Lung (tissue), 12 donors: Measurements from ENCODE around the gene HOXA6. TPM values are rescaled to one million over a fixed set of nuclear protein-coding genes. Genes with fewer than 3 reads are reported as not detected.

ENCODE experiments used
- ATAC-seq: fragments of 200-7000 bp; cut with Tn5 transposase; one replicate; pipeline ENCODE4 v1.9.1; 2020; ENCODE audit warnings: moderate number of reproducible peaks; ENCODE audit not compliant: insufficient read depth, low FRiP score
- DNase-seq, 3 donors: peaks; one replicate each; pipeline ENCODE4 v3.0.0-alpha.2; 2013 to 2017
- H3K27ac ChIP-seq, 2 donors: one replicate each; pipeline ENCODE4 v1.5.1; 2013; ENCODE audit warnings: mild to moderate bottlenecking in 2 of 2, moderate library complexity in 2 of 2, control low read depth in 1 of 2, inconsistent platforms in 1 of 2, low read depth in 1 of 2, low read length in 1 of 2
- H3K27me3 ChIP-seq, 3 donors: one replicate each; pipeline ENCODE4 v1.5.1; 2013; ENCODE audit warnings: low read length in 2 of 3; ENCODE audit not compliant: control insufficient read depth in 3 of 3, insufficient read depth in 3 of 3
- H3K36me3 ChIP-seq, 4 donors: one replicate each; pipeline ENCODE4 v1.5.1; 2013; ENCODE audit warnings: low read length in 4 of 4, mild to moderate bottlenecking in 1 of 4, moderate library complexity in 1 of 4; ENCODE audit not compliant: control insufficient read depth in 4 of 4, insufficient read depth in 4 of 4
- H3K4me1 ChIP-seq, 5 donors: one replicate each; pipeline ENCODE4 v1.5.1; 2013; ENCODE audit warnings: low read length in 5 of 5, mild to moderate bottlenecking in 2 of 5, moderate library complexity in 1 of 5; ENCODE audit not compliant: control insufficient read depth in 5 of 5, insufficient read depth in 5 of 5
- H3K4me3 ChIP-seq: one replicate; pipeline ENCODE4 v1.5.1; 2013; ENCODE audit warnings: mild to moderate bottlenecking, control low read depth, moderate library complexity
- H3K9ac ChIP-seq, 2 donors: one replicate each; pipeline ENCODE4 v1.5.1; 2013; ENCODE audit warnings: low read length in 2 of 2, control low read depth in 1 of 2; ENCODE audit not compliant: insufficient read depth in 1 of 2
- H3K9me3 ChIP-seq, 4 donors: one replicate each; pipeline ENCODE4 v1.5.1; 2013; ENCODE audit warnings: low read length in 3 of 4, mild to moderate bottlenecking in 1 of 4, moderate library complexity in 1 of 4; ENCODE audit not compliant: control insufficient read depth in 4 of 4, insufficient read depth in 3 of 4
- WGBS, 2 donors: extraction: QIAGEN DNeasy Blood & Tissue Kit; methylation state at CpG; one replicate each; pipeline ENCODE4 v1.1.7; 2013; 5-methylcytosine and 5-hydroxymethylcytosine counted together
- polyA plus RNA-seq, 2 donors: library from polyadenylated mRNA; stranded (reverse); fragments of 200-250 nt; gene quantifications; one replicate each; pipeline ENCODE4 v1.2.1, GENCODE V29; 2013
- total RNA-seq, 2 donors: library from RNA; depleted of rRNA in 1 of 2; stranded (reverse); fragments of >200 nt in 1 of 2; gene quantifications; one replicate each; pipeline ENCODE4 v1.2.1, GENCODE V29; 2014 to 2021
- TF ChIP-seq, protein P1 (sequence below): IDR thresholded peaks from 2 replicates; pipeline ENCODE4 v1.5.1; 2012; ENCODE audit warnings: mild to moderate bottlenecking; ENCODE audit errors: control extremely low read depth, extremely low read depth
- donor health status: control.
- donor health status: control.
- donor health status: Bipolar disorder and iron deficiency.
- donor health status: healthy.
- donor health status: DM: yes; HTN: yes; CAD: no.

Gene HOXA6
- total and polyA plus RNA-seq, 4 donors, result 0.49 to 7.7 (median 2.8) TPM

- H3K9me3 ChIP-seq, result no peaks in the 10 kb centered on the region
- DNase-seq (no peak), ATAC-seq (no peak)
- WGBS, 2 donors, result 64 to 65% methylated on average over 10 of the region's 10 CpGs
- H3K27me3 ChIP-seq, result peaks cover 0 to 82% (median 51%) of the 10 kb centered on the region in 3 donors
- H3K36me3 ChIP-seq, result no peaks in the 10 kb centered on the region
- TF ChIP-seq, protein P1, sequence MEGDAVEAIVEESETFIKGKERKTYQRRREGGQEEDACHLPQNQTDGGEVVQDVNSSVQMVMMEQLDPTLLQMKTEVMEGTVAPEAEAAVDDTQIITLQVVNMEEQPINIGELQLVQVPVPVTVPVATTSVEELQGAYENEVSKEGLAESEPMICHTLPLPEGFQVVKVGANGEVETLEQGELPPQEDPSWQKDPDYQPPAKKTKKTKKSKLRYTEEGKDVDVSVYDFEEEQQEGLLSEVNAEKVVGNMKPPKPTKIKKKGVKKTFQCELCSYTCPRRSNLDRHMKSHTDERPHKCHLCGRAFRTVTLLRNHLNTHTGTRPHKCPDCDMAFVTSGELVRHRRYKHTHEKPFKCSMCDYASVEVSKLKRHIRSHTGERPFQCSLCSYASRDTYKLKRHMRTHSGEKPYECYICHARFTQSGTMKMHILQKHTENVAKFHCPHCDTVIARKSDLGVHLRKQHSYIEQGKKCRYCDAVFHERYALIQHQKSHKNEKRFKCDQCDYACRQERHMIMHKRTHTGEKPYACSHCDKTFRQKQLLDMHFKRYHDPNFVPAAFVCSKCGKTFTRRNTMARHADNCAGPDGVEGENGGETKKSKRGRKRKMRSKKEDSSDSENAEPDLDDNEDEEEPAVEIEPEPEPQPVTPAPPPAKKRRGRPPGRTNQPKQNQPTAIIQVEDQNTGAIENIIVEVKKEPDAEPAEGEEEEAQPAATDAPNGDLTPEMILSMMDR, result no peak
- H3K4me3 ChIP-seq, result no peak overlapping the region
- no peak overlapping the region for H3K27ac ChIP-seq
- peaks cover 0 to 43% (median 4%) of the 10 kb centered on the region in 5 donors for H3K4me1 ChIP-seq
- H3K9ac ChIP-seq, result no peak overlapping the region
These were observed 6.8 kb upstream of the HOXA6 start for GRCh38 chr7:27154369-27154768.

DNA sequence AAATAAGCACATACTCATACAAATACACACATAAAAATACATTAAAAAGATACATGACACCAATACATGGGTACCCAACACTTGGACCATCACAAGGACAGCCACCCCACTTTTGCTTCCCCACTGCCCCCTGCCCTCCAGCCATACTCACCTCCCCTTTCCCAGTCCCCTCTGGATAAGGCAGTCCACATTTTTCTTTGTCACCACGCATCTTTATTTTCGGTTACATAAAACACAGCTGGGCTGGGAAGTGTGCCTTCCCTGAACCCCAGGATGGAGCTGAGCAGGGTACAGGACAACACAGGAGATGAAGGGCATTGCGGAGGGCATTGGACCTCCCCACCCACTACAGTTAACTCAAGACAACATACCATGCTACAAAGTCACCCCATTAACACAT lies 6.0 kb upstream of the HOXA6 start:
- Histone ChIP-seq H3K4me1 (peaks cover 0 to 50% (median 4%) of the 10 kb centered on the region in 5 donors), H3K27me3 (peaks cover 0 to 82% (median 48%) of the 10 kb centered on the region in 3 donors), H3K9me3 (peaks cover 0 to under 1% (median 0%) of the 10 kb centered on the region in 4 donors), H3K27ac (no peak overlapping the region), H3K36me3 (no peaks in the 10 kb centered on the region), H3K4me3 (no peak overlapping the region), H3K9ac (no peak overlapping the region)
- 70 to 80% methylated on average over 3 of the region's 3 CpGs for WGBS, 2 donors
- TF ChIP-seq, protein P1, result no peak
- DNase-seq (no peak), ATAC-seq (no peak)

DNA sequence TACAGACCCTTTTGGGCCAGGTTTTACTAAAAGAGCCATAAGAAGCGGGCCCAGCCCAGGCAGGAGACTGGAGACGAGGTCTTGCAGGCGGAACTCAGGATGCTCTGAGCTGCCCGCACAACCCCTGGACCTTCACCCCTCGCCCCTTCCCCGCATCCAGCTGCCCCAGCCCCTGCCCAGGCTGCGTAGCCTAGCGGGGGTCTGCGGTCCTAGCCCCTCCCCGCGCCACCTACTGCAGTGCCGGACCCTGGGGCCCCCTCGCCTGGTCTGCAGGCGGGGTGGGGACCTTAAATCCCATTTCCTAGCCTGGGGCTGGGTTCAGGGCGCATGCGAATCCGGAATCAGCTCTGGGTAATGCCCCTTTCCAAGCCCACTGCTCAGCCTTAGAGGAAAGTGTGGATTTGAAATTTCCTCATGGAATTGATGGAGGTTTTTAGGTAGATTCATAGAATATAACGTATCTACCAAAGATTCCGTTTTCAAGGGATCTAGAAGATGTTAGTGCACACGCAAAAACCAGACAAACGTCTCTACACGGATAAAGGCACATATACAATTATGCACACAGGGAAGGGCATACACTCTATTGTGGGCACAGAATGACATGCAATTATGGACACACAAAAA lies 5.4 kb upstream of the HOXA6 start:
- ATAC-seq, result no peak
- no peak for DNase-seq
- Histone ChIP-seq H3K27me3 (peaks cover 0 to 80% (median 42%) of the 10 kb centered on the region in 3 donors), H3K4me3 (no peak overlapping the region), H3K4me1 (peaks cover 0 to 56% (median 8%) of the 10 kb centered on the region in 5 donors), H3K36me3 (no peaks in the 10 kb centered on the region), H3K27ac (peak overlapping the region in 1 of 2 donors; percentile 62), H3K9me3 (peaks cover 0 to 2% (median 0%) of the 10 kb centered on the region in 4 donors), H3K9ac (peak overlapping the region; percentile 37 to 91)
- TF ChIP-seq, protein P1, result no peak
- 16 to 41% methylated on average over 22 of the region's 22 CpGs for WGBS, 2 donors
